Glutamatergic neuron (in vitro differentiated cells): ENCODE results near the gene CPEB2. TPM values are rescaled to one million over a fixed set of nuclear protein-coding genes. Genes with fewer than 3 reads are reported as not detected.

Experiments used
- DNase-seq: peaks from one replicate; pipeline ENCODE4 v3.0.0; 2022
- H3K27ac Mint-ChIP-seq: one replicate; pipeline ENCODE4 v1.8.0; 2020; ENCODE audit warnings: mild to moderate bottlenecking, mixed read lengths, inconsistent platforms; ENCODE audit not compliant: unreplicated experiment
- H3K27me3 Mint-ChIP-seq: one replicate; pipeline ENCODE4 v1.8.0; 2020; ENCODE audit warnings: mild to moderate bottlenecking, moderate library complexity, mixed read lengths, inconsistent platforms; ENCODE audit not compliant: unreplicated experiment
- H3K36me3 Mint-ChIP-seq: one replicate; pipeline ENCODE4 v1.8.0; 2020; ENCODE audit warnings: mild to moderate bottlenecking, mixed read lengths, inconsistent platforms; ENCODE audit not compliant: unreplicated experiment
- H3K4me1 Mint-ChIP-seq: one replicate; pipeline ENCODE4 v1.8.0; 2020; ENCODE audit warnings: mild to moderate bottlenecking, low read depth, mixed read lengths, inconsistent platforms; ENCODE audit not compliant: unreplicated experiment
- H3K4me3 Mint-ChIP-seq: one replicate; pipeline ENCODE4 v1.8.0; 2020; ENCODE audit warnings: mild to moderate bottlenecking, mixed read lengths, inconsistent platforms; ENCODE audit not compliant: unreplicated experiment
- H3K9me3 Mint-ChIP-seq: one replicate; pipeline ENCODE4 v1.8.0; 2020; ENCODE audit warnings: mild to moderate bottlenecking, moderate library complexity, mixed read lengths, inconsistent platforms; ENCODE audit not compliant: unreplicated experiment
- total RNA-seq: library from RNA; stranded (reverse); fragmentation: NEBNext Ultra II Directional; extraction: Animal tissue kit (Norgen Biotek cat#: 25700); gene quantifications from one replicate; pipeline ENCODE4 v1.2.1, GENCODE V29; 2021; ENCODE audit not compliant: unreplicated experiment
- TF ChIP-seq, protein P1 (sequence below): fragments of 200-600 bp; sonication (generic); IDR thresholded peaks from one replicate; pipeline ENCODE4 v1.5.0; 2021; ENCODE audit not compliant: partially characterized antibody, unreplicated experiment

Gene CPEB2
- total RNA-seq, 1 donor from 2014 or later = 52.6 TPM

DNA sequence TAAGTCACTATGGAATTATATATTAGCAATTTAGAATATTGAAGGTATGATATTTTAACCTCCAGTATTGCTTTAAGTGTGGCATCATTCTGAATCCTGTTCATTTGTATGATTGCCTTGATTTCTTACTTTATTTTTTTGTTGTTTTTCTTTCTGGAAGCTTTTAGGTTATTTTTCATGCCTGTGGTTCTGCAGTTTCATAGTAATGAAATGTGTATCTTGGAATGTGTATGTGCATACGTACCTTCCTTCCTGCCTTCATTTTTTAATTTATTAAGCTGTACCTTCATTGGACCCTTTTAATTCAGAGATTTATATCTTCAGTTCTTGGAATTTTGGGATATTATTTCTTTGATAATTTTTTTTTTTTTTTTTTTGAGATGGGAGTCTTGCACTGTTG lies 22.1 kb downstream of the CPEB2 start:
- H3K27me3 Mint-ChIP-seq = no peaks in the 10 kb centered on the region
- H3K9me3 Mint-ChIP-seq = no peaks in the 10 kb centered on the region
- DNase-seq = no peak
- H3K4me3 Mint-ChIP-seq = no peak overlapping the region
- H3K4me1 Mint-ChIP-seq = no peaks in the 10 kb centered on the region
- TF ChIP-seq, protein P1, sequence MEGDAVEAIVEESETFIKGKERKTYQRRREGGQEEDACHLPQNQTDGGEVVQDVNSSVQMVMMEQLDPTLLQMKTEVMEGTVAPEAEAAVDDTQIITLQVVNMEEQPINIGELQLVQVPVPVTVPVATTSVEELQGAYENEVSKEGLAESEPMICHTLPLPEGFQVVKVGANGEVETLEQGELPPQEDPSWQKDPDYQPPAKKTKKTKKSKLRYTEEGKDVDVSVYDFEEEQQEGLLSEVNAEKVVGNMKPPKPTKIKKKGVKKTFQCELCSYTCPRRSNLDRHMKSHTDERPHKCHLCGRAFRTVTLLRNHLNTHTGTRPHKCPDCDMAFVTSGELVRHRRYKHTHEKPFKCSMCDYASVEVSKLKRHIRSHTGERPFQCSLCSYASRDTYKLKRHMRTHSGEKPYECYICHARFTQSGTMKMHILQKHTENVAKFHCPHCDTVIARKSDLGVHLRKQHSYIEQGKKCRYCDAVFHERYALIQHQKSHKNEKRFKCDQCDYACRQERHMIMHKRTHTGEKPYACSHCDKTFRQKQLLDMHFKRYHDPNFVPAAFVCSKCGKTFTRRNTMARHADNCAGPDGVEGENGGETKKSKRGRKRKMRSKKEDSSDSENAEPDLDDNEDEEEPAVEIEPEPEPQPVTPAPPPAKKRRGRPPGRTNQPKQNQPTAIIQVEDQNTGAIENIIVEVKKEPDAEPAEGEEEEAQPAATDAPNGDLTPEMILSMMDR = no peak
- H3K36me3 Mint-ChIP-seq = no peaks in the 10 kb centered on the region
- no peak overlapping the region for H3K27ac Mint-ChIP-seq

DNA sequence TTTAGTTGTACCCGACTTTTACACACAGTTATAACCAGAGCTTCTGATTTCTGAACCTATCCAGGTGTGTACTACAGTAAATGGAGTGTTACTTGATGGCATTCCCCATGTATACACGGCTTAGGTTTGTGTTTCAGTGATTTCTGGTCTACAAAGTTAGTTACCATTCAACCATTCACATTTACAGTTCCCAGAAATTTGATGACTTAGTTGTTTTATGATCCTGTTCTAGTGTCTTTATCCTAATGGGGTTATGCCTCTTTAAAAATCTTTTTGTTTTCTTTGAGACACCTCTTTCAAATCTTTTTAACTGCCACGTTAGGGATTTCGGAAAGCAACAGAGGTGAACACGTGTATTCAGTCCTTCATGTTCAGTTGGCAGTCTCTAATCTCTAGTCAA lies 23.4 kb downstream of the CPEB2 start:
- Mint-ChIP-seq H3K4me3 (no peak overlapping the region), H3K4me1 (no peaks in the 10 kb centered on the region), H3K36me3 (no peaks in the 10 kb centered on the region), H3K27me3 (no peaks in the 10 kb centered on the region), H3K9me3 (no peaks in the 10 kb centered on the region), H3K27ac (no peak overlapping the region)
- no peak for DNase-seq
- TF ChIP-seq, protein P1 = no peak

DNA sequence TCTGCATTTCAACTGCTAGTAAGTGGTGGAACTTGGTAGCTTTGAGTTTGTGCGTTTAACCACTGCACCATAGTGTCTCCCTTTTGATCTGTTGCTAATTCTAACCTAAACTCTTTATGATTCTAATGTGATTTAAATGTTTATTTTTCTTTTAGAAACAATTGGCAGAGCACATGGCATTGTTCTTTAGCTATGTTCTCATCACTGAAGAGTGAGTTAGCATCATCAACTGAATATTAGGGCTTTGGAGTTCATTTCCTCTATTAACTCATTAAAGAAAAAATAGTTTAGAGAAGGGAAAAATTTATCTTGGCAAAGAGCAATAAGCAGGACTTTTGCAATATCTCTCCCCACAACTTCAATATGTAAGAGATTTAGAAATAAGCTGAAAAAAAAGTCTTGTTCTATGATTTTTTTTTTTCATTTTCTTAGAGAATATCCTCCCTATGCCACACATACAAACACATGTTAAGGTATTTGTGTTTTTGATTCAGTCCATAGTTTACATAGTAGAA lies 25.7 kb downstream of the CPEB2 start:
- TF ChIP-seq, protein P1 = no peak
- DNase-seq = no peak
- H3K4me1 Mint-ChIP-seq = no peaks in the 10 kb centered on the region
- H3K4me3 Mint-ChIP-seq = no peak overlapping the region
- no peaks in the 10 kb centered on the region for H3K36me3 Mint-ChIP-seq
- H3K27ac Mint-ChIP-seq = no peak overlapping the region
- no peaks in the 10 kb centered on the region for H3K27me3 Mint-ChIP-seq
- H3K9me3 Mint-ChIP-seq = no peaks in the 10 kb centered on the region

DNA sequence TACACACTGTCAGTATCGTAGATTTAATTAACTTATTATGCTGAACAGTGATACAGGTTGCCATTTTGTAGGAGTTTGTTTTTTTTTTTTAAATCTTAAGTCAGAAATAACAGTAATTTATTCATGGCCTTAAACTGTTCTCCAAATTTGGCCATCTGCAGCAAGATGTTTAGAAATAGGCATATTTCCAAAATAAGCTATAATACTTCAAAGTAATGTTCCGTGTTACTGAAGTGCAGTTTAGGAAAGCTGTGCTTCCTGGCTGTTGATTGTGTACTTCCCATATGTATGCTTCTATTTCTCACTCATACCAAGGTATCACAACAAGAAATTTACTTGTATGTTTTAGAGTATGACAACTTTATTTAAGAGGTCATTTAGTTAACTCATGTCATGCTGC lies 28.9 kb downstream of the CPEB2 start:
- Mint-ChIP-seq H3K27me3 (no peaks in the 10 kb centered on the region), H3K36me3 (no peaks in the 10 kb centered on the region), H3K9me3 (no peaks in the 10 kb centered on the region), H3K4me1 (no peaks in the 10 kb centered on the region), H3K4me3 (no peak overlapping the region), H3K27ac (no peak overlapping the region)
- TF ChIP-seq, protein P1 = no peak
- DNase-seq = no peak

DNA sequence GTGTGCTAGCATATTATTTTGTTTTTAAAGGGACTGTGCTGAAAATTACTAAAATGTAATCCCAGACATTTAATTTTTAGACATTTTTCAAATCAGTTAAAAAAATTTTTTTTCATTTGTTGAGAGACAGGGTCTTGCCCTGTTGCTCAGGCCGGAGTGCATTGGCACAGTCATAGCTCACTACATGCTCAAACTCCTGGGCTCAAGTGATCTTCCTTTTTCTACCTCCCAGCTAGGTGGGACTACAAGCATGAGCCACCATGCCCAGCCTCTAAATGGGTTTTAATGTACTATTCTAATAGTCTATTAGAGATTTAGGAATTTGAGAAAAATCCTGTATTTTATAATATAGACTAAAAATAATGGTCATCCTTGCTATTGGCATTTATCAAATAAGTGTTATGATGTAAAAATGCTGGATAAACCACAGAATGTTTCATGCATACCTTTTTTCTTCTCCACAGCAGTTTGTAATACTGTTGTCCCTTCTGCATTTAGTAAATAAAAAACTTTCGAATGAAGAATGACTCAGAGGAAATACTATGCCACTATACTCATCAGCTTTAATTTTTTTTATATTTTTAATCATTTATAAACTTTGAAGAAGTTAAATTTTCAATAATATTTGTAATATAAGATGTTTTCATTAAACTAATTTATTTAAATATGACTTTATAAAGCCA lies 29.9 kb downstream of the CPEB2 start:
- no peak overlapping the region for H3K27ac Mint-ChIP-seq
- TF ChIP-seq, protein P1 = no peak
- H3K27me3 Mint-ChIP-seq = no peaks in the 10 kb centered on the region
- DNase-seq = no peak
- H3K4me1 Mint-ChIP-seq = no peaks in the 10 kb centered on the region
- H3K36me3 Mint-ChIP-seq = no peaks in the 10 kb centered on the region
- no peak overlapping the region for H3K4me3 Mint-ChIP-seq
- no peaks in the 10 kb centered on the region for H3K9me3 Mint-ChIP-seq
